ENCODE measurements around the gene MYBPH.

The MYBPH gene

GRCh38 chr1:203173011-203173555 is 2.5 kb downstream of the MYBPH start:
- TF ChIP-seq CTCF (IDR thresholded peaks at IDR 0.05; ENCODE audit: low read length, missing control alignments), result no peak
- no peak for DNase-seq (ENCODE audit: low read depth)
- H3K4me3 ChIP-seq (replicated peaks; ENCODE audit: low read depth, low read length), result no peak overlapping the region

GRCh38 chr1:203172184-203173010 is 3.2 kb downstream of the MYBPH start:
- H3K4me3 ChIP-seq (replicated peaks; ENCODE audit: low read depth, low read length), result no peak overlapping the region
- DNase-seq (ENCODE audit: low read depth), result peak; percentile 75
- peak; percentile 97 for TF ChIP-seq CTCF (IDR thresholded peaks at IDR 0.05; ENCODE audit: low read length, missing control alignments)

GRCh38 chr1:203171341-203172183 is 4.1 kb downstream of the MYBPH start:
- DNase-seq (ENCODE audit: low read depth), result no peak
- no peak for TF ChIP-seq CTCF (IDR thresholded peaks at IDR 0.05; ENCODE audit: low read length, missing control alignments)
- no peak overlapping the region for H3K4me3 ChIP-seq (replicated peaks; ENCODE audit: low read depth, low read length)

GRCh38 chr1:203170625-203171330 is 4.8 kb downstream of the MYBPH start:
- no peak for DNase-seq (ENCODE audit: low read depth)
- TF ChIP-seq CTCF (IDR thresholded peaks at IDR 0.05; ENCODE audit: low read length, missing control alignments), result no peak
- H3K4me3 ChIP-seq (replicated peaks; ENCODE audit: low read depth, low read length), result no peak overlapping the region

- no peak overlapping the region for H3K4me3 ChIP-seq (replicated peaks; ENCODE audit: low read depth, low read length)
- DNase-seq (ENCODE audit: low read depth), result no peak
- no peak for TF ChIP-seq CTCF (IDR thresholded peaks at IDR 0.05; ENCODE audit: low read length, missing control alignments)
These were observed 5.7 kb downstream of the MYBPH start for GRCh38 chr1:203169770-203170520.

- no peak overlapping the region for H3K4me3 ChIP-seq (replicated peaks; ENCODE audit: low read depth, low read length)
- TF ChIP-seq CTCF (IDR thresholded peaks at IDR 0.05; ENCODE audit: low read length, missing control alignments), result no peak
- no peak for DNase-seq (ENCODE audit: low read depth)
These were observed 6.6 kb downstream of the MYBPH start for GRCh38 chr1:203168991-203169390.
